HG02885 (cell line): Measurements from ENCODE around the gene LRRFIP2.
"Not testable (repeated sequence)": the region's sequence is repeated elsewhere in the genome, so short reads cannot be mapped to it uniquely, and the experiment has no call there.

Experiments
- ATAC-seq: cut with Tn5 transposase; IDR thresholded peaks from one replicate; pipeline ENCODE4 v1.9.1; 2021; ENCODE audit warnings: mild to moderate bottlenecking; ENCODE audit not compliant: unreplicated experiment, poor library complexity

The LRRFIP2 gene

GRCh38 chr3:37147666-37148065, 26.7 kb downstream of the LRRFIP2 start:
- ATAC-seq, result no peak

GRCh38 chr3:37146927-37147326, 27.5 kb downstream of the LRRFIP2 start:
- ATAC-seq, result not testable (repeated sequence)

- no peak for ATAC-seq
Observed at GRCh38 chr3:37145611-37146010, 28.8 kb downstream of the LRRFIP2 start.

DNA sequence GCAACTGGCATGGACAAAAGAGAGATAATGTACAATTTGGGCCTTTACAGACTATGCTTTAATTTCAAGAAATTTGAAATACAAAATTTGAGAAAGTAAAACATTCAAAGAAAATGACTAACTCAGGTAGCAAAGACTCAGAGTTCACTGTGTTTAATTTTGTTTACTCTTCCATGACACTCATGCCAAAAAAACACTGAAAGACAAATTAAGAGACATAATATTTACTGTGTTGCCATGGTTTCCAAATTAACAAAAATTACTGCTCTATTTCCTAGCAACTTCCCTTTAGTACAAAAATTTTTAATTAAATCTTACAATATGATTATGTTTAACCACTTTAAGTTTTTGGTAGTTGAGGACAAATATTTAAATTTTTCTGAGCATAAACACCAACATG, 29.6 kb downstream of the LRRFIP2 start:
- ATAC-seq, result no peak

GRCh38 chr3:37143821-37144220, 30.6 kb downstream of the LRRFIP2 start:
- no peak for ATAC-seq

DNA sequence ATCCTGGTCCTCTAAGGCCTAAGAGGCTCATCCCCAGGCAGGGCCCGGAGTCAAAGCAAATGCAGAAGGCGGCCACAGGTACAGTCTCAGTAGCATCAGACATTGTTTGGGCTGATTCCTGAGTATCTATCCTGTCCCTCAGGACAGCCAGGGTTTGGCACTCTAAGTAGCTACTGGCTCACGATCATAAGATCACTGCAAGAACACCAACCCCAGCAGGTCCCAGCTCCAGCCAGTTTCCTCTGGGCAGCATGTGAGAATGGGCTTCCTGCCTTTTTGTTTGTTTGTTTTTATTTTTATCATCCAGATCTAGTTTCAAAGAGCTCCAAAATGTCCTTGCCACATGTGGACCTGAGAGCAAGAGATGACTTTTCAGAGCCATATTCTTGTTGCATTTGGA, 32.7 kb downstream of the LRRFIP2 start:
- no peak for ATAC-seq

DNA sequence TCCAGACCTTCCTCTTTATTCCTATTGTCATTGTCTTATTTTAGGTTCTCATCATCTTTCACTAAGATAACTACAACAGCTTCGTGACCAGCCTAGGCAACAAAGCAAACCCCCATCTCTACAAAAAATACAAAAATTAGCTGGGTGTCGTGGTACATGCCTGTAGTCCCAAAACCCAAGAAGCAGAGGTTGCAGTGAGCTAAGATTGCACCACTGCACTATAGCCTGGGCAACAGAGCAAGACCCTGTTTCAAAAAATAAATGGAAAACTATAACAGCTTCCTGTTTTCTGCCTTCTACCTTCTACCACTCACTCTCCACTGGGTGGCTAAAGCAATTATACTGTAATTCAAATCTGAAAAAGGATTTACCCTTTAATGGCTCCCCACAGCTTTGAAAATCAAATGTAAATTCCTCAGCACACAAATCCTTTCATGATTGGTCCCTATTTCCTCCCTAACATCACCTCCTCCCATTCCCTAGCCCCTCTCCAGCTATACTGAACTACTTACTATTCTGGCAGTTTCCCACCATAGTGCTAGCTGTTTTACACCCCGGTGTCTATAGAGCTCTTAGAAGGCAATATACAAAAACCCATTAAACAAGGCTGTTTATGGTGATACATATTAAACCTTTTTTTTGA, 33.4 kb downstream of the LRRFIP2 start:
- ATAC-seq, result no peak

GRCh38 chr3:37139567-37140052, 34.8 kb downstream of the LRRFIP2 start:
- ATAC-seq, result peak; percentile 72

GRCh38 chr3:37138816-37139215, 35.6 kb downstream of the LRRFIP2 start:
- ATAC-seq, result no peak

DNA sequence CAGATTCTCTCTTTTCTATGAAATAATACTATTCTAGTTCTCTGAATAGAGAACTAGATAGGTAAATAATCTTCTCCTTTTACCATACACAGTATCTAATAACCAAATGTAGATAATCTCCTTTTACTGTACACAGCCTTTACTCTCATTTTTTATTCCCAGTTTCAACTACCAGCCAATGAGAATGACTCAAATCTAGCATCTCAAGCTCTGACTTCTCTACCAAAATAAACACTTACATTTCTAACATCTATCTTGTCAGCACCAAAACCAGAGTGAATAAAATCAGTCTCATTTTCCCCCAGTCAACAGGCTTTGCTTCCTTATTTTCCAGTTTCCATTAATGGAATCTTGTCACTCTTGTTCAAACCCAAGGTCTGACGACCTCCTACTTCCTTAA, 36.9 kb downstream of the LRRFIP2 start:
- ATAC-seq, result no peak

DNA sequence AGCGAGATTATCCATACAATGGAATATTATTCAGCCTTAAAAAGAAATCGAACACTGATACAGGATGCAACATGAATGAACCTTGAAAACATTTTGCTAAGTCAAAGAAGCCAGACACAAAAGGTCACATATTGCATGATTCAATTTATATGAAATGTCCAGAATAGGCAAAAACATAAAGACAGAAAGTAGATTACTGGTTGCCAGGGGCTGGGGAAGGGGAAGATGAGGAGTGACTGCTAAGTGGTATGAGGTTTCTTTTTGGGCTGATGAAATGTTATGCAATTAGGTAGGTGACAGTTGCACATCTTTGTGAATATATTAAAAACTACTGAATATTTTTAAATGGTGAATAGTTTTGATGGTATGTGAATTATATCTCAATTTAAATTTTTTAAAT, 38.3 kb downstream of the LRRFIP2 start:
- ATAC-seq, result no peak

DNA sequence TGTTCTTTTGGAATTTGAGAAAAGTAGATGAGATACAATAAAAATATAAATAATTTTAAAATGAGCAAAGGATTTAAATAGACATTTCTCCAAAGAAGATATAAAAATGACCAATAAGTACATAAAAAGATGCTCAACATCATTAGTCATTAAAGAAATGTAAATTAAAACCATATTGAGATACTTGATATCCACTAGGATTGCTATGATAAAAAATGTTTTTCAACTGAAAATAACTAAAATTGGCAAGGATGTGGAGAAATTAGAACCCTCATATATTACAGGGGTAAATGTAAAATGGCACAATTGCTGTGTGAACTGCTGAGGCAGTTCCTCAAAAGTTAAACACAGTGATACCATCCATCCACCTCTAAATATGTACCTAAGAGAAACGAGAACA, 38.8 kb downstream of the LRRFIP2 start:
- no peak for ATAC-seq

DNA sequence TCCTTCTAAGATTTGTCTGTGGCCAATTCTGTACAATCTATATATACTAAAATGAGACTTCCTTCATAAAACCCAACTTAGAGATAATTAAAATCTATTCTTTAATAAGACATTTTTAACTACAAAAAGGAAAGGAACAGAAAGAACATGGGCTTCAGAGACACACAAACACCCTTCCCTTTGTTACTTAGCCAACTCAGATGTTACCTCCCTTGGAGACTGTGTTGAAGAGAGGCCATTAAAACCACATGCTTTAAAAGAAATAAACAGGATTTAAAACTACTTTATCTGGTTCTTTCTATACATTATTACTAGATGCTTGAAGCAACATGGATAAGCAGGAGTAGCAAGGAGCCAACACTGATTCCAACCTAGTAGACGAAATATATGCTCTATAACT, 42.0 kb downstream of the LRRFIP2 start:
- no peak for ATAC-seq

DNA sequence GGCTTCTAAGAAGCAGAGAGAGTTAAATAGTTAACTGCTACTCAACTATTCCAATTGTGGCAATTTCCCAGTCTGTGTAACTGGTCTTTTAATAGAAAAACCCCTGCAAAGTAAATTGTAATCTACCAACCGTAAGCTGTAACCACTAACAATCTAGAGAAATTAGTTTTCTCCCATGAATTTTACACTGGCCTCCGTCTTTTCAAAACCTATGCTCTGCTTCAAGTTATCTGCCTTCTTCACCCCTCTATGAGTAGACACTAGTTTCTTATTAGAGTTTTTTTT, 42.6 kb downstream of the LRRFIP2 start:
- ATAC-seq, result no peak

- no peak for ATAC-seq
Observed at GRCh38 chr3:37130984-37131859, 43.2 kb downstream of the LRRFIP2 start.

DNA sequence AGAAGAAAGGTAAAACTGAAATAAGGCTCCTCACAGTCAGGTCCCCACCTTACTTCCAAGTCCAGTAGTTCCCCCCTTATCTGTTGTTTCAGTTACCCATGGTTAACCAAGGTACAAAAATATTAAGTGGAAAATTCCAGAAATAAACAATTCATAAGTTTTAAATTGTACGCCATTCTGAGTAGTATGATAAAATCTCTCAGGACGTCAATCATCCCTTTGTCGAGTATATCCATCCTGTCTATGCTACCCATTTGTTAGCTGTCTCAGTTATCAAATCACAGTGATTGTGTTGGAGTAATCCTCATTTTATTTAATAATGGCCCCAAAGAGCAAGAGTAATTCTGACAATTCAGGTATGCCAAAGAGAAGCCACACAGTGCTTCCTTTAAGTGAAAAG, 43.9 kb downstream of the LRRFIP2 start:
- no peak for ATAC-seq

GRCh38 chr3:37129871-37130270, 44.5 kb downstream of the LRRFIP2 start:
- ATAC-seq, result peak; percentile 73

DNA sequence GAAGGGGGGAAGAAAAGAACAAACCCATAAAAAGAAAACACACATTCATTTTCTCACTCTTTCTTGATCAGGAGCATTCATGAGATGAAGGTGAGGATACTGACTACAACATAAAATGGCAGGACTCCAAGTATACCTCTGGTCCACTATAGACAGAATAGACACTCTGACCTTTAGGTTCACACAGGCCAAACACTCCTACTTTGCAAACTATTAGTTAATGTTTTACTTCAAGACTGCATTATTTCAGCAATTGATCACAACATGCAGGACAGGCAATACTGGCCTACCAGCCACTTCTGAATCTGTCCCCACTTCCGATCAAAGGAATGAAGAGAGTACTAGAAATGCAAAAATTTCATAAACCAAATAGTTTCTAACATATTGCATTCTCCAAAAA, 47.0 kb downstream of the LRRFIP2 start:
- ATAC-seq, result no peak

GRCh38 chr3:37126856-37127255, 47.5 kb downstream of the LRRFIP2 start:
- no peak for ATAC-seq

DNA sequence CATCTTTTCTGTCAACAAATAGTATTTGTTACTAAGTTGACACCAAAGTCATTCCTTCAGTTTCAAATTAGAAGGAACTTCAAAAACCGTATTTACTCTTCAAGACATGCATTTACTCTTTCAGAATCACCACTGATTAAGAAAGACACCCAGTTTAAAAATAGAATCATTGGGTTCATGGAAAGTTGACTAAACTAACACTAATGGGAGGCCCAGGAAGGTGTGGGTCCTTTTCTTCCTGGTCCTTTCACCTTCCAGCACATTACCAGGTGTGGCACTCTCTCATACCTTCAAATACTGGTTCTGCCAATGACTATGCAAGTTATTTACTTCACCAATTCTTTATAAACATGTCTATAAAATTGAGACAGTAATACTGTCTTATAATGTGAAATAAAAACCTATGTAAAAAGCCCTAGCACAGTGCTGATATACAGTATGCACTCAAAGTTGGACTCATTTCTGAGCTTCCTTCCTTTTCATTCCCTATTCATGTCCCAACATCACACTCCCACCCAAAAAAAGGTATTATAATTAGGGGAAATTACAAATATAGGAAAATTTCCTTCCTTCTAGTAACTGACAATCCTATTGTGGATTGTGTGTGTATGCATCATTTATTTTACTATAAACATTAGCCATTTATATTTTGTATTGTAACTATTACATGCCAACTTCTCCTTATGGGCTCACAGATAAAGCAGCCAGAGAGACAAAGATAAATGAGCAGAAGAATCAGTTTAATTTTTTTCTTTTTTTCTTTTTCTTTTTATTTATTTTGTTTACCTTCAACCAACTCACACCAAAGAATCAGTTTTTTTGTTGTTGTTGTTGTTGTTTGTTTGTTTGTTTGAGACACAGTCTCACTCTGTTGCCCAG, 48.9 kb downstream of the LRRFIP2 start:
- ATAC-seq, result no peak

DNA sequence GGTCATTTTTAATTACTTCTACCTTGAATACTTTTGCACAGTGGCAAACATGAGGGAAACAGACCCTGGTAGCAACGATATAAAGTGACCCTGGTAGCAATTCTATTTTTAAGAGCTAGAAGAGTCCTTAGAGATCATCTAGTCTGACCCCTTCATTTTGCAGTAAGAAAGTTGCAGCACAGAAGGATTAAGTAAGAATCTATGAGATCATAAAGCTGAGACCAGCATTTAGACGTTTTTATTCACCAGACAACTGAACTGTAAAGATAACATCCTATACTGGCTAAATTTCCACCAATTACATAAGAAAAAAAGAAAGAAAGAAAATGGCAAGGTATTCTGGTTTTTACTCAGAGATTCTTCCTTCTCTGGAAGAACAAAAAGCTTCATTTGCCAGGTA, 49.9 kb downstream of the LRRFIP2 start:
- ATAC-seq, result no peak
